Right ventricle myocardium inferior (tissue), 1 donor: Measurements from ENCODE around the gene TIMD4. TPM values are rescaled to one million over a fixed set of nuclear protein-coding genes. Genes with fewer than 3 reads are reported as not detected.
"Not testable (repeated sequence)": the region's sequence is repeated elsewhere in the genome, so short reads cannot be mapped to it uniquely, and the experiment has no call there.

Experiments
- ATAC-seq: fragments of 200-7000 bp; cut with Tn5 transposase; one replicate; pipeline ENCODE4 v1.9.1; 2020; ENCODE audit warnings: mild to moderate bottlenecking, moderate library complexity
- DNase-seq: peaks from one replicate; pipeline ENCODE4 v3.0.0; 2021; ENCODE audit errors: missing footprints
- intact Hi-C: fragments of 100-400 bp; cut with DNase I; formaldehyde crosslinking; loops from one replicate; pipeline ENCODE4 v1.11.0; 2022
- long read RNA-seq: library from polyadenylated mRNA; unstranded; transcript quantifications from one replicate; pipeline ENCODE4 v2.0.0, GENCODE V29; 2021
- total RNA-seq: library from RNA; stranded (reverse); fragmentation: NEBNext Ultra II Directional; extraction: Animal tissue kit (Norgen Biotek cat#: 25700); gene quantifications from one replicate; pipeline ENCODE4 v1.2.1, GENCODE V29; 2021
- donor health status: DM: no; HTN: yes; CAD: no; lungs with severe emphysema.

TIMD4 gene
- 0.35 TPM for total RNA-seq
- long read RNA-seq = 0 reads

DNA sequence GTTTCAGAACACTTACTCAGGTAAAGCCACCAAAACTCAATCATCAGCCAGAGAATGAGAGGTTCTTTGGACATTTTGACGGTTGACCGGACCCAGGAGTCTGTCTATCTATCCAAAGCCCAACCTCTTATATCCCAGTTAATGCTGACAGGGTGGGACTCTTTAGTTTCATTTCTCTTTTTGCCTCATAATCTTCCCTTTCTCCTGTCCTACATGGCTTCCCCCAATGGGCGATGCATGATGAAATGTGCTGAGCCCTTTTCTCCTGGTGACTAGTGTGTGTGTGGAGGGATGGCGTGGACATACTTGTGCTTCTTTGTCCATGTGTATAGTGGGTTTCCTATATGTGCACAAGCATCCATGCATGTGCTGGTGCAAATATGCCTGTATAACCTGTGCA lies at the start of gene TIMD4:
TSS of gene TIMD4 (minus strand) at position 102 of the 400 bp plus-strand sequence. CDS start at position 74, 28 bp downstream.
- intact Hi-C loops = no loop called here
- ATAC-seq (peak; percentile 56), DNase-seq (no peak)

DNA sequence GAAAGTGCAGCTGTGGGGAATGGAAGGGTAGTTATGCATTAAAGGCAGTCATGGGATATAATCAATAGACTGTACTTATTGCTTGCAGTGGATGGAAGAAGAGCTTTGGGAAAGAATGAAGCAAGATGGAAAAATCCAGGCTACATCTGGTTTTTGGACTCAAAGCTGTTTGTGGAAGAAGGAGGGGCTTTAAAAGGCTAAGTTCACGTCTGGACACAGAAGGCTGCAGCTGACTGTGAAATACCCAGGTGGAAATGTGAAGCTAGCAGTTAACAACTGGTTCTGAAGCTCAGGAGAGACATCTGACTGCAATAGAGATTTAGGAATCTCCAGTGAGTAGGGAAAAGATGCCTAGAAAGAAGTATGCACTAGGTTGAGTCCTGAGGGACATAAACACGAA lies 43.2 kb upstream of the TIMD4 start:
- DNase-seq = no peak
- no peak for ATAC-seq
- intact Hi-C loops = no loop called here

DNA sequence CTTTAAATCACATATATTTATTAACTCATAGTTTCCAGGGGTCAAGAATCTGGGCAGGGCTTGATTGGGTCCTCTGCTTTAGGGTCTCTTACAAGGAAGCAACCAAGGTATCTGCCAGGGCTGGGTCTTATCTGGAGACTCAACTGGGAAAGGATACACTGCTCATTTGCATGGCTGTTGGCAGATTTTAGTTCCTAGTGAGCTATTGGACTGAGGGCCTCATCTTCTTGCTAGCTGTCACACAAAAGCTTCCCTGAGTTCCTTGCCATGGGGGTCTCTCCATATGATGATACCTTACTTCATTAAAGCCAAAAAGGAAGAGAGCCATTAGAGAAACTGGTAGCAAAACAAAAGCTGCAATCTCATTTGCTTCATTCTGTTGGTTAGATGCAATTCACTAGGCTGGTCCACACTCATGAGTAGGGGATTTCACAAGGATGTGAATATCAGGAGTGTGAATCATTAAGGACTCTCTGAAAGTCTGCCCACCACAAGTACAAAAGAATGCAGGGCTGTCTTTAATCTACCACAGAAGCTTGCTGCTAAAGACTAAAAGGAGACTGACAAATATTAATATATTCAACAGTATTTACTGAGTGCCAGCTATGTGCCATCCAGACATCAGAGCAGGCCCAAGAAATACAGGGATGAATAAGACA lies 42.0 kb upstream of the TIMD4 start:
- intact Hi-C loops = no loop called here
- DNase-seq = no peak
- no peak for ATAC-seq

DNA sequence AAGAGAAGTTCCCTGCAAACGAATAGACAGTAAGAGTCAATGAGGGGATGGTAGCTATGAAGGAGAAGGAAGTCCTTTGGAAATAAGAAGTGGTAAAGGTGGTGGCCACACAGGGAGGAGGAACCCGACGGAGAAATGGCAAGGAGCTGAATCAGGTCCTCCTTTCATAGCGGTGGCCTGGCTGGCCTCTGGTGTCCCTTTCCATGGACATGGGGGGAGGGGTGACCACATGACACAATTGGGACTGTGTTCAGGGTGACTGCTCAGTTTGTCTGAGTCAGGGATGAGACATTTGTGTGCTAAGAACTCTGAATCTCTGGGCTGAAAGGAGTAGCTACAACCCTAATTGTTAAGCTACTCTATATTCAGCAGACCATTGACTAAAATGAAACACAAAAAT lies 28.7 kb upstream of the TIMD4 start:
- DNase-seq = no peak
- intact Hi-C loops = no loop called here
- ATAC-seq = no peak

DNA sequence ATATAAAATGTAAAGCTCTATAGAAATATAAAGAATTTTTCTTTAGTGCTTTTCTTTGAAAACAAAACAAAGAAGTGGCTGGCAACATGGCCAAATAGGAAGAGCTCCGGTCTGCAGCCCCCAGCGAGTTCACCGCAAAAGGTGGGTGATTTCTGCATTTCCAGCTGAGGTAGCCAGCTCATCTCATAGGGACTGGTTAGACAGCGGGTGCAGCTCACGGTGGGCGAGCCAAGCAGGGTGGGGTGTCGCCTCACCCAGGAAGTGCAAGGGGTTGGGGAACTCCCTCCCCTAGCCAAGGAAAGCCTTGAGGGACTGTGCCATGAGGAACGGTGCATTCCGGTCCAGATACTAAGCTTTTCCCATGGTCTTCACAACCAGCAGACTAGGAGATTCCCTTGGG lies 21.0 kb upstream of the TIMD4 start:
- no peak for ATAC-seq
- DNase-seq = no peak
- intact Hi-C loops = no loop called here

DNA sequence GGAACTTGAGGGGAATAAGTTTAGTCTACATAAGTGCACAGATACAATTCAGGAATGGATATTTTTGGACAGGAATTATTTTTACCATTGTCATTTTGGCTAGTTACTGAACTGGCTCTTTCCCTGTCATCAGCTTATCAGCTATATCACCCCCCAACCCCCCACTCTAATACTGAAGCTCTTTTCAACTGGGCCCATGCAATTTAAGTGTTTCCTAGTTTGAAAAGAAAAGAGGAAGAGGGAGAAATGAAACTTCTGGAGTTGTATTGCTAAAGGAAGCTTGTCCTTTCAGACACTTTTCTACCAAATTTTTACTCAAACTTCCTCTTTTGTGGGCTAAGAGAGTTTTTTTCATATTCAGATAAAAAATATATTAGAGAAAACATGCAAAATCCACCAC lies 18.5 kb upstream of the TIMD4 start:
- ATAC-seq (no peak), DNase-seq (no peak)
- intact Hi-C loops = no loop called here

DNA sequence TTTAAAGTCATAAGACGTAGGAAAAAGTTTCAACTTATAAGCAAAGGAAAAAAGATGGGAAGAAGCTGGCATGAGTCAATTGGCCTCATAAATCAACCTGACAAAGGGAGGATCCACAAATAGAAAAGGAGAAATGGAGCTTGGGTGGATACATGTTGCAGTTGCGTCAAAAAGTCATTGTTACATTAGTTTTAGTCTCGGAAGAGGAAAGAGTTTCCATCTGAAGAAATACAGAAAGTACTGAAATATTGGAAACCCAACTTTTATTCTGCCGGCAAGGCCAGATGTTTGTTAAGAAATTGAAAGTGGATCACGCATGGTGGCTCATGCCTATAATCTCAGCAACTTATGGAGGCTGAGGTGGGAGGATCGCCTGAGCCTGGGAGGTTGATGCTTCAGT lies 11.3 kb upstream of the TIMD4 start:
- intact Hi-C loops = no loop called here
- no peak for DNase-seq
- ATAC-seq = no peak

DNA sequence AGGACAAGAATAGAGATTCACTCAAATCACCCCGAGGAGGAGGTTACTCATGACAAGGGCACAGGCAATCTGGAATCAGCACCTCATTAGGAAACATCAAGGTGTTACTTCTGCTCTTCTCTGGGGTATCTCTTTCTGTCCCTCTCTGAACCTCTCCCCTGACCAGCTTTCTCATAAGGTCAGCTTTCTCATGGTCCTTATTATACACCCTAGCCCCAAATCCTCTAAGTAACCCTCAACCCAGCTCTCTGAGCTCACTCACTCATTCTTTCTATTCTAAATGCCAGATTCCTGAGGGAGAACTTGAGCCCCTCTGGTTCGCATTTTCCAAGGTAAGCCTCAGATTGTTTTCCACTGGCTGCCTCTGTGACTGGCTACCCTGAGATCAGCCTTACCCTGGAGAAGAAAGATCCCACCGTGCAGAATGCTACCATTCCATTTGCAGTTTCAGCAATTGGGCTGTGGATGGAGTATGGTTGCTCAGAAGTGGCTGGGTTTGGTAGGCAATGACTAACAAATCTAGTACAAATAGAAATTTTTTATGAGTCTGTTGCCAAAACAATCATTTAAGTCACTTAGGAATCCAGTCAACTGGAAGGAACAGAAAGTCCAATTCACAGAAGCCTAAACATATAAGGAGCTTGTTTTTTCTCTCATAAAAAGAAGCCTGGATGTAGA lies 9.0 kb upstream of the TIMD4 start:
- no peak for ATAC-seq
- intact Hi-C loops = no loop called here
- no peak for DNase-seq

DNA sequence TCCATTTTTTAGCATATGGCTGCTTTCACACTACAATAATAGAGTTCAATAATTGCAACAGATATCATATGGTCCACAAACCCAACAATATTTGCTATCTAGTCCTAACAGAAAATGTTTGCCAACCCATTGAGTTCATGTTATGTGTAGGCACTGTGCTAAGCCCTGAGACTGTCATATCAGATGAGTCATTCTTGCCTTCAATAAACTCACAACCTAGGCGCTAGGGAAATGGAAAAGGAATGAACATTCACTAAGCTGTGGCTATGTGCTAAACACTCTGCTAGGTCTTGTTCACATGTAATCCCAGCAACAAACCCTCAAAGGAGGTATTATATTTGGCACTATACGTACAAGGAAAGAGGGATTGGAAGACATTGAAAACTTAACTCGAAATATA lies 8.4 kb upstream of the TIMD4 start:
- intact Hi-C loops = no loop called here
- ATAC-seq (no peak), DNase-seq (no peak)

DNA sequence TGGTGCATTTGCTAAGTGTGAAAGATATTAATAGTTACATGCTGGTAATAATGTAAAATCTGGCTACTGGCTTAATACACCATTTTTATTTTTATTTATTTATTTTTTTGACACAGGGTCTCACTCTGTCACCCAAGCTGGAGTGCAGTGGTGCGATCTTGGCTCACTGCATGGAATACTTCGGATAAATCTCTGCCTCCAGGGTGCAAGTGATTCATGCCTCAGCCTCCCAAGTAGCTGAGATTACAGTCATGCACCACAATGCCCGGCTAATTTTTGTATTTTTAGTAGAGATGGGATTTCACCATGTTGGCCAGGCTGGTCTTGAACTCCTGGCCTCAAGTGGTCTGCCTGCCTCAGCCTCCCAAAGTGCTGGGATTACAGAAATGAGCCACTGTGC lies 4.4 kb upstream of the TIMD4 start:
- DNase-seq, ATAC-seq, intact Hi-C loops: not testable (repeated sequence)

DNA sequence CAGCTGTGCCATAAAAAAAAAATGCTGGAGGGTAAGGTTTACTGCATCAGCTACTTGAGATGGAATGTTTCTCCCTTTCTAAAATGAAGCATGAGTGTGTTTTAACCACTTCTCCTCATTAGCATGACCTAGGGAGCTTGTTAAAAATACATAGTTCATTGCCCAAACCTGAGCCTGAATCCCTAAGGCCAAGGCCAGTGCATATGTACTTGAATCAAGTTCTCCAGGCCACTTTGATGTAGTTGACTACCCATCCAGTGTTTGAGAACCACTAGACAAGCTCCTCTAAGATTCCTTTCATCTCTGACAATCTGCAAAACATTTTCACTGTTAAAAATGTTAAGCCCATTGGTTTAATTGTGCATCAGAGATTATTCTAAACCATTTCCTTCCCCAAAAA lies 6.7 kb downstream of the TIMD4 start:
- no peak for ATAC-seq
- intact Hi-C loops = no loop called here
- DNase-seq = no peak

DNA sequence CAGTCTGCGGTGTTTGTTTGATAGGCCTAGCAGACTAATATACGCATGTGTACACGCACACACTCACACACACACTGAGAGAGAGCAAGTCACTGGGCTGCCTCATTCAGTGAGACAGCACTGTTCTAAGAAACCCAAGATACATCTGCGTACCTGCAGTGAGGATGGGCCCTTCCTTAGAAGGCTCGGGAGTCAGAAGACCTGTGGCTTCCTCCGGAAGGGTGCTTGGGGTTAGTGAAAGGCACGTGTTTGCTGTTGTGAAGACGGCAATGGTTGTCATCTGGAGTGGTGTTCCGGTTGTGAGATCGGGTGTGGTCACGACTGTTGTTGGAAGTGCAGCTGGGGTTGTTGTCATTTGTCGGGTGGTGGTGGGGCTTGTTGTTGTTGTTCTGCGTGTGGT lies 11.7 kb downstream of the TIMD4 start:
- intact Hi-C loops = no loop called here
- DNase-seq = no peak
- no peak for ATAC-seq

DNA sequence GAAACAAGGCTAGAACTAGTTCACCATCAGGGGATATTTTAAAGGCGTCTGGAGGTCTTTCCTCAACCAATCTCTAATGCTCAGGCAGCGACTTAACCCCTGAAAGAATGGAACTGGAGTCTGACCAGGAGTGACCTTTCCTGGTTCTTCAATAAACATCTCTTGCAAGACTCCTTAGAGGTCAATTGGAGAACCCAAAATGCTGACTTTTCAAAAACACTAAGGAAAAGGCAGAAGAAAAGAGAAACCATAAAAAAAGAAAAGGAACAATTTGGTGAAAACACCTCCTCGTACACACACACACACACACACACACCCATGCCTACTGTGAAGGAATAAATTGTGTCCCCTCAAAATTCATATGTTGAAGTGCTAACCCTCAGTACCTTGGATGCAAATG lies 12.3 kb downstream of the TIMD4 start:
- DNase-seq (no peak), ATAC-seq (no peak)
- intact Hi-C loops = no loop called here

DNA sequence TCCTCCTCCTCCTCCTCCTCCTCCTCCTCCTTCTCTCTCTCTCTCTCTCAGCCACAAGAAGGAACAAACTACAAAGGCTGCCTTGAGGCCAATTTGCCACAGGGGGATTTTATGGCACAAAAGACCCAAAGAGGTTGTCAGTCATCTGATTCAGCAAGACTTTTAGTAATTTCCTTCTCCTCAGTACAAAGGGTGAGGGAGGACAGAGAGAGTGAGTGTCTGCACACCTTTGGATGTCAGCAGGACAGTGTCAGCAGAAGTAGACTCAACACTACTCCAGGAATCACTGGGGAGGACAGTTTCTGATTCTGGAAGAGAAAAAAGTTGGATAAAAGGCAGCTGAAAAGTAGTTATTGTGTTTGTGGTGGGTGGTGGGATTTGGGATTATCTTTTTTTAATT lies 13.6 kb downstream of the TIMD4 start:
- DNase-seq (no peak), ATAC-seq (no peak)
- intact Hi-C loops = no loop called here

DNA sequence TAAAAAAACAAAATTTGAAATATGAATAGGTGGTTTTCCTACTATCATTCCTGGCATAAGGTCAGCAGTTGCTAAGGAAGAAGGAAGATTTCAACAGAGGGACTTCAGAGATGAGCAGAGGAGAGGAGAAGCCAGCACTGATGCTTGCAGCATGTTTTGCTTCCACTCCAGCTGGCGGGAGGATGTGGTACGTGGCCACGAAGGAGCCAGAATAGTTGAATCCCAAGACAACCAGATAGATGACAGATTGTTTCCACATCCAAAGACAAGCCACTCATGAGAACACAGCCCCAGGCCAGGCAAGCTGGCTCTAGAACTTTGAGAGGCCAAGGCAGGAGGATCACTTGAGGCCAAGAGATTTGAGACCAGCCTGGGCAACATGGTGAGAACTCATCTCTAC lies 15.1 kb downstream of the TIMD4 start:
- no peak for ATAC-seq

DNA sequence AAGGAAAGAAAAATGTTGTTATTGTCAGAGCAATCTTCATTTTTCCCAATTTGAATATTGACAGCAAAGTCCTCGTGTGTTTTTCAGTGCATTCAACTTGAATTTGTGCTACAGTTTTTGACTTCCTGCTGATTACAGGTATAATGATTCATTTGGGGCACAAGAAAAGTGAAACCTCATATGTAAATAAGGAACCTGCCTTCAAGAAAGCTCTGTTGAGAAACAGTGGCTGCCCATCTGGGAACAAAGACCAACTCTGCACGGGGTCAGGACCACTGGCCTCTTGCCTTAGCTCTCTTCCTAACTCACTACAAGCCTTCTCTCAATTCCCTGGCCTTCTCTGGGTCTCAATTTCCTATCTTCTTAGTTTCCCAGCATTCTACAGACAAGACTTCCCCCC lies 21.0 kb downstream of the TIMD4 start:
- ATAC-seq (no peak), DNase-seq (no peak)
- intact Hi-C loops = no loop called here

More for the DNA sequence above, 15.1 kb downstream of the TIMD4 start:
- intact Hi-C loops = no loop called here
- no peak for DNase-seq

DNA sequence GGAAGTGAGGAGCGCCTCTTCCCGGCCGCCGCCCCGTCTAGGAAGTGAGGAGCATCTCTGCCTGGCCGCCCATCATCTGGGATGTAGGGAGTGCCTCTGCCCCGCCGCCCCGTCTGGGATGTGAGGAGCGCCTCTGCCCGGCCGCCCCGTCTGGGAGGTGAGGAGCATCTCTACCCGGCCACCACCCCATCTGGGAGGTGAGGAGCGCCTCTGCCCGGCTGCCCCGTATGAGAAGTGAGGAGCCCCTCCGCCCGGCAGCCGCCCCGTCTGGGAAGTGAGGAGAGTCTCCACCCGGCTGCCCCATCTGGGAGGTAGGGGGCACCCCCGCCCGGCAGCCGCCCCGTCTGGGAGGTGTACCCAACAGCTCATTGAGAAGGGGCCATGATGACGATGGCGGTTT lies 22.6 kb downstream of the TIMD4 start:
- intact Hi-C loops, ATAC-seq, DNase-seq: not testable (repeated sequence)

DNA sequence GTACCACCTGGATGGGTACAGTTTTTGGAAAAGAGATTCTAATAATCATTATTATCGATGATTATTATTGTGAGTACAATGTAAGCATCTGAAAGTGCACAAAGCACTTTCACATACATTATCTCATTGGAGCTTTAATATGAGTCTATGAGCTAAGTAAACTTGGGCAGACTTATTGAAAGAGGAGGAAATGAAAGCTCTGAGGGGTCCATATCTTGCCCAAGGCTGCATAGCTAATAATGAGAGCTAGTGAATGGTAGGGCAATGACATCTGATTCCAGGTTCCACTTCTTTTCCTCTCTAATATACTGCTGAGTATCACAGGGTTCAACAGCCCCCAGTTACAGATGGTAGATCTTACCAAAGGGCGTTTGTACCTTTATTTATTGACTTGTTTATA lies 26.1 kb downstream of the TIMD4 start:
- DNase-seq (no peak), ATAC-seq (no peak)
- intact Hi-C loops = no loop called here

DNA sequence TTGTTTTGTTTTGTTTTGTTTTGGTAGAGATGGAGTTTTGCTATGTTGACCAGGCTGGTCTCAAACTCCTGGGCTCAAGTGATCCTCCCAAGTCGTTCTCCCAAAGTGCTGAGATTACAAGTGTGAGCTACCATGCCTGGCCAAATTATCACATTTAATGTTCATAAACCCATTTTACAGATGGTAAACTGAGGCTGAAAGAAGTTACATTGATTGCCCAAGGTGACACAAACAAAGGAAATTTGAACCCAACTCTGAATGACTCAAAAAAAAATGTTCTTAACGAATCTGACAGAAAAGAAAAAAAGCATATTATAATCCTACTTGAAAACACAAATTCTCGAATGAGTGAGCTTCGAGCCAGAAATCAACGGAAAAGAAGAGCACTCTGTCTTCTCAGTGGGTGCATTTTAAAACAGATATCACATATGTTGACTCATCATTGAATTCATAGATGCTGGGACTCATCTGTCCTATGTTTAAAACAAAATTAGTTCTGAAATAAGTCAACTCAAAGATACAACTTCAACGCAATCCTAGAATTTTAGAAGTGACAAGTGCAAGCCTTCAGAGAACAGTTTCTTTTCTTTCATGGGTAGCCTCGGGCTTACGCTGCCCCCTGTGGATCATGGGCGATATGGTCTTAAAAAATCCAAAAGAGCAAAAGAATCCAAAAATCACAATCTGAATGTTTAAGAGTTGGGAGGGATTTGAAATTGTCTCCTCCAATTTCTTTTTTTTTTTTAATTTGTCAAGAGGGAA lies 28.4 kb downstream of the TIMD4 start:
- no peak for ATAC-seq
- intact Hi-C loops = no loop called here
- no peak for DNase-seq

DNA sequence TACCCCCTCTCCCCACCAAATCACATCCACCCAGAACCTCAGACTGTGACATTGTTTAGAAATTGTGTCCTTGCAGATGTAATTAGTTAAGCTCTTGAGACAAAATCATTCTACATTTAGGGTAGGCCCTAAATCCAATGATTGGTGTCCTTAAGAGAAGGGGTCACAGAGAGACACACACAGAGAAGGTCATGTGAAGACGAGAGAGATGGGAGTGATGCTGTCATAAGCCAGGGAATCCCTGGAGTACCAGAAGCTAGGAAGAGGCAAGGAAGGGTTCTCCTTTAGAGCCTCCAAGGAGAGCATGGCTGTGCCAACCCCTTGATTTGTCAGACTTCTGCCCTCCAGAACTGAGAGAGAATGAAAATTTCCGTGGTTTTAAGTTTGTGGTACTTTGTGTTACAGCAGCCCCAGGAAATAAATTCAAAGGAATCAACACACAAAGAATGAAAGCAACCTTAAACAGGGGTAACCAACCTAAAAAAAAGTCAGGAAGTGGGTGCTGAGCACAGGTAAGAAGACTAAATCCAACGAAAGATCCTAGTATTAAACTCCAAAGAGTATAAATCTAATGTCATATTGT lies 33.6 kb downstream of the TIMD4 start:
- intact Hi-C loops = no loop called here
- DNase-seq (no peak), ATAC-seq (no peak)
